BLaER1 (cell line): ENCODE results near the gene ZNF165.
A peak's percentile ranks its signal among the peaks of the same experiment; 100 is the strongest.
"Not testable (repeated sequence)": the region's sequence is repeated elsewhere in the genome, so short reads cannot be mapped to it uniquely, and the experiment has no call there.

Source experiments
- H3K27ac ChIP-seq: shearing (Covaris generic); formaldehyde crosslinking; 2 replicates; pipeline ENCODE4 v1.8.1; 2022
- H3K27me3 ChIP-seq: shearing (Covaris generic); formaldehyde crosslinking; 2 replicates; pipeline ENCODE4 v1.8.1; 2022
- H3K36me3 ChIP-seq: shearing (Covaris generic); formaldehyde crosslinking; 2 replicates; pipeline ENCODE4 v1.8.1; 2022
- H3K4me1 ChIP-seq: shearing (Covaris generic); formaldehyde crosslinking; 2 replicates; pipeline ENCODE4 v1.8.1; 2022
- H3K4me2 ChIP-seq: shearing (Covaris generic); formaldehyde crosslinking; 2 replicates; pipeline ENCODE4 v1.8.1; 2022
- H3K4me3 ChIP-seq: shearing (Covaris generic); formaldehyde crosslinking; 2 replicates; pipeline ENCODE4 v1.8.1; 2022
- H3K9ac ChIP-seq: shearing (Covaris generic); formaldehyde crosslinking; 2 replicates; pipeline ENCODE4 v1.8.1; 2022
- H3K9me3 ChIP-seq: shearing (Covaris generic); formaldehyde crosslinking; 2 replicates; pipeline ENCODE4 v1.8.1; 2022
- H4K20me1 ChIP-seq: shearing (Covaris generic); formaldehyde crosslinking; 2 replicates; pipeline ENCODE4 v1.8.1; 2022
- Cebpa-rat ChIP-seq: shearing (Covaris generic); IDR thresholded peaks from 2 replicates; pipeline ENCODE4 v1.8.1; 2022

ZNF165 gene

DNA sequence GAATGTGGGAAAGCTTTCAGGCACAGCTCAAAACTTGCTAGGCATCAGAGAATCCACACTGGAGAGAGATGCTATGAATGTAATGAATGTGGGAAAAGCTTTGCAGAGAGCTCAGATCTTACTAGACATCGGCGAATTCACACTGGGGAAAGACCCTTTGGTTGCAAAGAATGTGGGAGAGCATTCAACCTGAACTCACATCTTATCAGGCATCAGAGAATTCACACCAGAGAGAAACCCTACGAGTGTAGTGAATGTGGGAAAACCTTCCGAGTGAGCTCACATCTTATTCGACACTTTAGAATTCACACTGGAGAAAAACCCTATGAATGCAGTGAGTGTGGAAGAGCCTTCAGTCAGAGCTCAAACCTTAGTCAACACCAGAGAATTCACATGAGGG is 8.7 kb downstream of the ZNF165 start:
- H3K9ac ChIP-seq: no peak overlapping the region
- peak overlapping the region; percentile 3; the same call in 1 of the 2 replicates for H3K4me3 ChIP-seq
- H3K36me3 ChIP-seq: peaks cover 50% of the 10 kb centered on the region
- no peak overlapping the region for H3K27ac ChIP-seq
- peaks cover 50% of the 10 kb centered on the region for H3K9me3 ChIP-seq
- H4K20me1 ChIP-seq: no peaks in the 10 kb centered on the region
- H3K4me1 ChIP-seq: peaks cover 7% of the 10 kb centered on the region
- H3K27me3 ChIP-seq: peaks cover 6% of the 10 kb centered on the region
- TF ChIP-seq Cebpa-rat: no peak
- H3K4me2 ChIP-seq: no peak overlapping the region

DNA sequence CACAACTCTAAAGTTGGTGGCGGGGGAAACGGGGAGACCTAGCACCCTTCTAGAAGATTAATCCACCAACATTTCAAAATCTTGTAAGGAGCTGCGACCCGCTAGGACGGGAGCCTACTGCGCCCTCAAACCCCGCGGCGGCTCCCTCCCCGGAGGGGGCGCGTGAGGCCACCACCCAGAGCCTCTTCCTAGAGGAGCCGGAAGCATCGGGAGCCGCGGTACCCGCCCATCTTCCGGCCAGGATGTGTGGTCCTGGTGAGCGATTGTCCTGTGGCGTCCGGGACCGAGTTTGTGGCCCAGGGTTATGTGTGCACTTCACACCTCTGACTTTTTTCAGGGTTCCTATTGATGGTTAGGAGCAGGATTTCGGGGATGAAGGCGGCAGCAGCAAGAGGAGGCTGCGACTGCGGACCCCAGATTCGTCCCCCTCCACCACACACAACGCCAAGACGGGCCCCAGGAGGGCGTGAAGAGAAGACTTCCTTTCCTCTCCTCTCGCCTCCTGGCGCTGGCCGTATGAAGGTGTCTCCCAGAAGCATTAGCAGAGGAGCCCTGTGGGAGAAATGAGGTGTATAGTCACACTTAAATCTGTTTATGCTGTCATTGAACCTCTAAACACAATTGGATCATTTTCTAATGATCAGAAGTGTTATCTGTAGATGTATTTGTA is 10.7 kb downstream of the ZNF165 start:
- H3K9ac ChIP-seq: no peak overlapping the region
- peaks cover 6% of the 10 kb centered on the region for H3K27me3 ChIP-seq
- no peak overlapping the region for H3K27ac ChIP-seq
- peak overlapping the region; percentile 58 for H3K4me3 ChIP-seq
- no peaks in the 10 kb centered on the region for H4K20me1 ChIP-seq
- TF ChIP-seq Cebpa-rat: no peak
- H3K4me1 ChIP-seq: peaks cover 7% of the 10 kb centered on the region
- H3K36me3 ChIP-seq: peaks cover 43% of the 10 kb centered on the region
- H3K9me3 ChIP-seq: peaks cover 50% of the 10 kb centered on the region
- peak overlapping the region; percentile 72 for H3K4me2 ChIP-seq

DNA sequence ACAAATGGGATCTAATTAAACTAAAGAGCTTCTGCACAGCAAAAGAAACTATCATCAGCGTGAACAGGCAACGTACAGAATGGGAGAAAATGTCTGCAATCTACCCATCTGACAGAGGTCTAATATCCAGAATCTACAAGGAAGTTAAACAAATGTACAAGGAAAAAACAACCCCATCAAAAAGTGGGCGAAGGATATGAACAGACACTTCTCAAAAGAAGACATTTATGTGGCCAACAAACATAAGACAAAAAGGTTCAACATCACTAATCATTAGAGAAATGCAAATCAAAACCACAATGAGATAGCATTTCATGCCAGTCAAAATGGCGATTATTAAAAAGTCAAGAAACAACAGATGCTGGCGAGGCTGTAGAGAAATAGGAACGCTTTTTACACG is 21.9 kb downstream of the ZNF165 start:
- H3K4me2 ChIP-seq, H3K4me3 ChIP-seq, H4K20me1 ChIP-seq, H3K27me3 ChIP-seq, H3K9ac ChIP-seq, H3K4me1 ChIP-seq, H3K27ac ChIP-seq, H3K36me3 ChIP-seq: not testable (repeated sequence)
- peaks cover 19% of the 10 kb centered on the region for H3K9me3 ChIP-seq

DNA sequence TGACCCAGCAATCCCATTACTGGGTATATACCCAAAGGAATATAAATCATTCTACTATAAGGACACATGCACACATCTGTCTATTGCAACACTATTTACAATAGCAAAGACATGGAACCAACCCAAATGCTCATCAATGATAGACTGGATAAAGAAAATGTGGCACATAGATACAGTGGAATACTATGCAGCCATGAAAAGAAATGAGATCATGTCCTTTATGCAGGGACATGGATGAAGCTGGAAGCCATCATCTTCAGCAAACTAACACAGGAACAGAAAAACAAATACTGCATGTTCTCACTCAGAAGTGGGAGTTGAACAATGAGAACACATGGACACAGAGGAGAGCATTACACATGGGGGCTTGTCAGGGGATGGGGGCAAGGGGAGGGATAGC is 22.3 kb downstream of the ZNF165 start:
- H3K4me1 ChIP-seq, H4K20me1 ChIP-seq: not testable (repeated sequence)

DNA sequence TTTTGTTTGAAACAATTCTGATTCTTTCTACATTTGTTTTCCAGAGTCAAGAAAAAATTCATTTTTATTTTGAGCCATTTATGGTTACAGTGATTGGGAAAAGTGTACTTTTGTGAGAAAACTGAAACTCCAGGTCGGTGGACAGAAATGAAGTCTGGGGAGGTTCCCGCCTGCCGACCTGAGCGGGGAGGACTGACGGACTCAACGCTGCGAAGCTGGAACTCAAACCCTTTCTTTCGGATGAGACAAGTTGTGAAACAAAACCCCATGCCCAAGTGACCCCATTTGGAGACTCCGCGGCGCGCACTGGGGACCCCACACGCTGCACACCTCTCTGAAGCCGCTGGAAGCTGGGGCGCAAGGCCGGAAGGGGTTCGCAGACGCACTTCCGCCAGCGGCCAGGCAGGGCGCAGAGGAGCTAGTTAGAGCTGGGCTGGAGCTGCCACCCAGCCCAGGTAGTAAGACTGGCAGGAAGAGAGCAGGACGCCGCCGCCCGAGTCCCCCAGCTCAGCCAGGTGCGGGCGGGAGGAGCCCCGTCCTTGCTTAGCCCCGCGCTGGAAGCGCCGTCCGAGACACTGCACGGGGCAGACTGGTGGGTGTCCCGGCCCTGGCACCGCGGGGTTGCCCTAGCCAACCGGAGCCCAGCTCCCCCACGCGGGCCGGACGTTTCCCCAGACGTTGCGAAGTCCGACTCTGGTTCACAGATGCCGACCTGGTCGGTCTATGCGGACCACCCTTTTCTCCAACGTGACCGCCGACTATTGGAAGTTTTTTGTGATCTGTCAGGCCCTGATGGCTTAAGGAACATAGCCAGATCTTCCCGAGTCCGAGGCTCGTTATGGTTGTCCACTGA is 24.2 kb downstream of the ZNF165 start:
- H3K36me3 ChIP-seq: no peaks in the 10 kb centered on the region
- H3K4me2 ChIP-seq: peak overlapping the region; percentile 81
- H4K20me1 ChIP-seq: no peaks in the 10 kb centered on the region
- H3K27me3 ChIP-seq: no peaks in the 10 kb centered on the region; the same call in 1 of the 2 replicates
- peak overlapping the region; percentile 76 for H3K27ac ChIP-seq
- H3K4me3 ChIP-seq: peak overlapping the region; percentile 75
- peaks cover 2% of the 10 kb centered on the region; the same call in 1 of the 2 replicates for H3K9me3 ChIP-seq
- H3K4me1 ChIP-seq: peaks cover 7% of the 10 kb centered on the region
- TF ChIP-seq Cebpa-rat: no peak
- H3K9ac ChIP-seq: peak overlapping the region; percentile 72

More for the DNA sequence above, 22.3 kb downstream of the ZNF165 start:
- H3K36me3 ChIP-seq, H3K27ac ChIP-seq, H3K9ac ChIP-seq, H3K4me3 ChIP-seq, H3K27me3 ChIP-seq, H3K4me2 ChIP-seq: not testable (repeated sequence)
- H3K9me3 ChIP-seq: peaks cover 18% of the 10 kb centered on the region

DNA sequence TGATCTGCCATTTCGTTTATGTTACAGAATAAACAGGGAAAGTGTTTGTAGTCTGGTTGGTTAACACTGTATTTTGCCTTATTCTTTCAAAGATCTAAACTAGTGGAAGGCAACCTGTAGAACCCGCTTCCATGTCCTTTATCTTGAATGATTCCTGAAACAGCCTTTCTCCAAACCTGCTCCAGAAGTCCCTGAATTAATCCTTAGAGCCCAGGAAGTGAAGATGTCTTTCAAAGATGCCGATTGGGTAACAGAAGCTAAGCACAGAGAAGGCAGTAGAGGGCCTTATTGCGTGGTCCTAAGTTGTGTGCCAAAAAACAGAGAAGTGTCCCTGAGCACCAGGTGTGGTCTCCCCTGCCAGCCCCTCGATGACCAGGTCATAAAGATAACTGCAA is 24.9 kb downstream of the ZNF165 start:
- H3K27ac ChIP-seq: no peak overlapping the region
- peak overlapping the region; percentile 72; the same call in 1 of the 2 replicates for H3K9ac ChIP-seq
- H3K4me3 ChIP-seq: peak overlapping the region; percentile 75
- H3K36me3 ChIP-seq: no peaks in the 10 kb centered on the region
- H3K4me1 ChIP-seq: peaks cover 7% of the 10 kb centered on the region
- no peaks in the 10 kb centered on the region for H4K20me1 ChIP-seq
- H3K9me3 ChIP-seq: no peaks in the 10 kb centered on the region
- no peaks in the 10 kb centered on the region; the same call in 1 of the 2 replicates for H3K27me3 ChIP-seq
- TF ChIP-seq Cebpa-rat: no peak
- H3K4me2 ChIP-seq: peak overlapping the region; percentile 81

DNA sequence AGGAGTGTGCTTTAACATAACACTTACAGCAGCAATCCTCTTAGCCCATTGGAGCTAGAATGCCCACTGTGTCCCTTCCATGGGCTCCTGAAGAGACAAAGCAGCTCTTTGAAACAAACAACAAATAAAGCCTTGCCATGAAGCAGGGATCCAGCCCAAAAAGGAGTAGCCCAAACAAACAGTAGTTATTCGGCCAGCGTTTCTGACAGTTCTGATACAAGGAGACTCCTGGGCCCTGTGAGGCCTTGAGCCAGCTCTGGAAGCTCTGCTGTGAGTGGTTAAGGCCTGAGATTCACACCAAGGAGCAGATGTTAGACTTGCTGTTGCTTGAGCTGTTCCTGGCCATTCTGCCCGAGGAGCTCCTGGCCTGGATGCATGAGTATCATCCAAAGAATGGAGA is 27.1 kb downstream of the ZNF165 start:
- H3K9me3 ChIP-seq: no peaks in the 10 kb centered on the region
- H3K4me3 ChIP-seq: no peak overlapping the region
- H4K20me1 ChIP-seq: no peaks in the 10 kb centered on the region
- H3K9ac ChIP-seq: no peak overlapping the region
- H3K4me2 ChIP-seq: no peak overlapping the region
- no peaks in the 10 kb centered on the region for H3K36me3 ChIP-seq
- H3K4me1 ChIP-seq: peaks cover 7% of the 10 kb centered on the region
- no peaks in the 10 kb centered on the region; the same call in 1 of the 2 replicates for H3K27me3 ChIP-seq
- no peak overlapping the region for H3K27ac ChIP-seq
- TF ChIP-seq Cebpa-rat: no peak

DNA sequence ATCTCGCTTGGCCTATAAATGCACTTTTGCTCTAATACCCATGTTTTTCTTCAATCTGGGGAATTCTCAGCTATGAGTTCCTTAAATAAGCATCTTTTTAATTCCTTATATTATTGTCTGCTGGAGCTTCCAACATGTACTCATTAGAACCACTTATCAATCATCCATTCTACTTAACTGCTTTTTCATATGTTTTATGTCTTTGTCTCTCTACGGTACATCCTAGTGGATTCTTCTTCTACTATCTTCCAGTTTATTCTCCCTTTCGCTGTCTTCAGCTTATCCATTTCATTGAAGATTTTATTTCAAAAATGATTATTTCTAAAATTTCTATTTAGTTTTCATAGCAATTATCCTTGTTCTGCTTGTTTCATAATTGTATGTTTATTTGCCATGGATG is 31.6 kb downstream of the ZNF165 start:
- no peaks in the 10 kb centered on the region for H3K9me3 ChIP-seq
- H3K4me3 ChIP-seq: no peak overlapping the region
- H3K9ac ChIP-seq: no peak overlapping the region
- H4K20me1 ChIP-seq: no peaks in the 10 kb centered on the region
- no peaks in the 10 kb centered on the region for H3K27me3 ChIP-seq
- no peaks in the 10 kb centered on the region for H3K4me1 ChIP-seq
- no peak overlapping the region for H3K27ac ChIP-seq
- no peak overlapping the region for H3K4me2 ChIP-seq
- no peak for TF ChIP-seq Cebpa-rat
- H3K36me3 ChIP-seq: peaks cover 34% of the 10 kb centered on the region

DNA sequence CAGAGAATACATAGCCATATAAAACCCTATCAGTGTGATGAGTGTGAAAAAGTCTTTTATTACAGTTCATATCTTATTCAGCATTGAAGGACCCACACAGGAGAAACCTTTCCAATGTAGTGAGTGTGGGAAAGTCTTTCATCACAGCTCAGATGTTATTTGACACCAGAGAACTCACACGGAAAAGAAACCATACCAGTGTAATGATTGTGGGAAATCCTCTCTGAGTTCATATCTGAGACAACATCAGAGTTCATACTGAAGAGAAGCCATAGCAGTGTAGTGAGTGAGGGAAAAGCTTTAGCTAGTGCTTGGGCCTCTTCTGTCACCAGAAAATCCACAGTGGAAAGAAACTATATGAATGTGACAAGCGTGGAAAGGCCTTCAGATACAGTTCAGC is 35.4 kb downstream of the ZNF165 start:
- Histone ChIP-seq H4K20me1 (no peaks in the 10 kb centered on the region), H3K27ac (no peak overlapping the region), H3K27me3 (no peaks in the 10 kb centered on the region), H3K36me3 (peaks cover 66% of the 10 kb centered on the region), H3K9me3 (no peaks in the 10 kb centered on the region), H3K4me2 (no peak overlapping the region), H3K4me3 (no peak overlapping the region), H3K4me1 (no peaks in the 10 kb centered on the region), H3K9ac (no peak overlapping the region)
- no peak for TF ChIP-seq Cebpa-rat

DNA sequence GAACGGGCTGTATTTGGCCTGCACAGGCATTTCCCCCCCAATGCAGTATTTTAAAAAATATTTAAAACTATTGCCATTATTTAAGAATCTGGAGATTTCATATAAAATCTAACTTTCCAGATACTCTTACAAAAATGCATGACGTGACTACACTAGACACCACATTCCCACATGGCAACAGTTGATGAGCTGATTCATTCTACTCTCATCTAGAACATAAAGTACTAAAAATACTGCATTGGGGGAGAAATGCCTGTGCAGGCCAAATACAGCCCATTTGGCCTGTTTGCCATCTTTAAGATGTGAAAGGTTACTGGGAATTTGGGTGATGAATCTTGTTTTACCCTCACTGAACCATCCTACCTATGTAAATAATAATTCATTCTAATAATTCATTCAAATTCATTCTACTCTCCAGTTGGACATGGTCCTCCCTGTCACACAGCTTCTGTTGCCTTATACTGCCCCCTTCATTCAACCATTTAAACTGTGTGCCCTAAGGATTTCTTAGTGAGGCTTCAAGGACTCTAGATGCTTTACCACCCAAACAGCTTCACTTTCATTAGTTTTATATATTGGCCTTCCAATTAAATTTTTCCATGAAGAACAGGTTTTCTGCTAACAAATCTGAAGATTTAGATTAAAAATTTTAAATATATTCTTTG is 37.1 kb downstream of the ZNF165 start:
- H3K27me3 ChIP-seq: no peaks in the 10 kb centered on the region
- no peak overlapping the region for H3K9ac ChIP-seq
- H3K36me3 ChIP-seq: peaks cover 78% of the 10 kb centered on the region
- no peak overlapping the region for H3K27ac ChIP-seq
- no peaks in the 10 kb centered on the region for H4K20me1 ChIP-seq
- no peaks in the 10 kb centered on the region for H3K9me3 ChIP-seq
- H3K4me2 ChIP-seq: no peak overlapping the region
- TF ChIP-seq Cebpa-rat: no peak
- no peak overlapping the region for H3K4me3 ChIP-seq
- H3K4me1 ChIP-seq: no peaks in the 10 kb centered on the region
